DMS 273 treated with DMSO at 0.1 percent for 48 hours (cell line): ENCODE data around the gene FAAH.

ENCODE experiments used
- DNase-seq: peaks from one replicate; lab custom pipeline; 2025; lab: John Stamatoyannopoulos, UW

The FAAH gene

DNA sequence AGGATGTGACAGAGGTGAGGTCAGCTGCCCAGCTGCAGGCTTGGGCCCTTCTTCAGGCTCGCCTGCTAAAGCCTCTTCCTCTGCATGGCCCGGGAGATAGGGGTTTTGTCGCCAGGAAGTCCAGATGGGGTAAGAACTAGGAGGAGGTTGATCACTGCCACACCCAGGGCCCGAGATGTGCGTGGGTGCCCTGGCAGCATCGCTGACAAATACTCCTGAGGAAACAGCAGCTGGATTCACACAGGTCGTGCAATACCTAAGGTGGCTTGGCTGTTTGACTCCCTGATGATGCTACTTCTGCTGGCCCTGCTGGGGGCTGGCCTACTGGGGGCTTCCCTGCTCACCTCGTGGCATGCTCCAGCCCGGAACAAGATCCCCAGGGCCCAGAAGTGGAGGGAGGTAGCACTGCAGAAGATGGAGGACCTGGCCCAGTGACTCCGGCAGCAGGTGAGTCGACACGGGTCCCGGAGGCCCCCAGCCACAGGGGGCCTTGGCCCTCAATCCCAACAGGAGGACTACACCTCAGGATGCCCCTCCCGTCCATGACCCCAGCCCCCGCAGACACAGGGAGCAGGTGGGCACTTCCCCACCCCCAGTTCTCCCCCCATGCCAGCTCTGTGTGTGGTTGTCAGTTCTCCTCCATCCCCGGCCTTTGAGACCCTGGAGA is 29.6 kb downstream of the FAAH start:
- DNase-seq = no peak

DNA sequence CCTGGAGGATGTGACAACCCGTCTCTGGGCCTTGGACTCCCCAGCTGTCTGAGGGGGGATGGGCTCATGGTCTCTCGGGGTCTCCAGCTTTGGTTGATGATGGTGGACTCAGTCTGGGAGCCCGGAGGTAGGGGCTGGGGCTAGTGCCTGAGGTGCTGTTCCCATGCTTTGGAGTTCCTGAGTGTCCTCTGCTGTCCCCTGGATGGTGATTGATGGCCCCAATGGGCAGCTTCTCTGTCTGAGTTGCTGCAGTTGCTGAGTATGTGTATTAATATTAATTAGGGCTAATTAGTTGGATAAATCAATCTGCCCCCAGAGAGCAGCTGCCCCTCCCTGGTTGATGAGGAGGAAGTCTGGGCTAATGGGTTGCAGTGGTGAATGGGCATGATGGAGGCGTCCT is 30.6 kb downstream of the FAAH start:
- no peak for DNase-seq

DNA sequence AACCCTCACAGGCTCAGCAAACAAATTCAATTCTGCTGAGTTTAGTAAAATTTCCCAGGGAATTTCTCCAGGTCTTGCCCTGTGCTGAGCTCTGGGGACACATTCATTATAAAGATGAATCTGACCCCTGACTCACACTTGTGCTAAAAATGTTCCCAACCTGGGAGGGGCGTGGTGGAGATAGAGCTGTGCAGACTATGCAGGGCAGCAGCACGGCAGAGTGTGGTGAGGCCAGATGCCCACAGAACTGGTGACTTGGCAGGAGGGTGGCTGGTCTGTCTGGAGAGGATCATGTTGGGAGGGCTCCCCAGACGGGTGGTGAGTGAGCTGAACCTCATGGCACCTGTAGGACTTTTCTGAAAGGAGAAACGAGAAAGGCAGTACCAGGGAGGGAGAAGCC is 31.6 kb downstream of the FAAH start:
- DNase-seq = no peak

DNA sequence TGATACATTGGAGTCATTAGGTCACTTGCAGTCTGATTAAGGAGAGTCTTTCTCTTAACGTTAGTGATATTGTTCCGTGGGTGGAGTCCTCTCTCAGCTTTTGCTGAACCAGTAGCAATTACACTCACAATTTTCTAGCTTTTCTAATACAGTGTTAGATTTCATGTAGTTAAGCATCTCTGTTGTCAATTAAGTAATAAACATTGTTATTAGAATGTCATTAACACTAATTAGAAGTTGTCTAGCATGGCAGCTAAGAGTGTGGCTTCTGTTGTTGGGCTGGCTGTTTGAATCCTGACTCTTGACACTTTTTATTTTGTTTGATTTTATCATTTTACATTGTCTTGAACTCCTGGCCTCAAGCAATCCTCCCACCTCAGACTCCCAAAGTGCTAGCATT is 33.4 kb downstream of the FAAH start:
- DNase-seq = no peak

DNA sequence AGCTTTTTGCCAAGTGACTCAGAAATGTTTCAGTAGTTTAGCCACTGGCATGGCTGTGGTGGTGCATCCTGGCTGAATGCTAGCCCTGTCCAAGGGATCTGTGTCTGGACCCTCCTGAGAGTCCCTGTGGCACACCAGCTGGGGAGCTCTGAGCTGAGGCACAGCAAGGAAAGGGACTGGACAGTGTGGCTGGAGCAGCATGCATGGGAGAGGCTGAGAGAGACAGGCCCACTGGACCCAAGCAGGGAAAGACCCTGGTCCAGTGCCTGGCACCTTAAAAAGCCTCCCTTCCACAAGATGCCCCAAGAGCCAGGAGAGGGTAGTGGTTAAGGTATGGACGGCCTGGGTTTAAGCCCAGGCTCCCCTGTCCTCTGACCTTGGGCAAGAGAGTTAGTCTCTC is 35.3 kb downstream of the FAAH start:
- no peak for DNase-seq

DNA sequence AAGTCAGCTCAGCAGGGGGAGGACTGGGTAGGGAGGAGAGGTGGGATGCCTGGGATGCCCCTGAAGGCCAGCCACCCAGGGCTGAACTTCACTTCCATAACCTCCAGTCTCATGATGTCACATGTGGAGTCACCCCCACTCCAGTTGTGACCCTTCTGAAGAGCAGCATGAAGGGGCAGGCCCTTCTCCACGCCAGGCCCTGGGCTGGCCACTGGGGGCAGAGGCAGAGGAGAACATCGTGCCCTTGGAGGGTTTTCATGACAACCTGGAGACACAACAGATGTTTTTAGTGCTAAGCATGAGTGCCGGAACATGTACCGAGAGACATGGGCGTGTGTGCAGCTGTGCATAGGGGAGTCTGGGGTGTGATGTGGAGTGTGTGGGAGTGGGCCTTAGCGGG is 37.6 kb downstream of the FAAH start:
- DNase-seq = no peak

DNA sequence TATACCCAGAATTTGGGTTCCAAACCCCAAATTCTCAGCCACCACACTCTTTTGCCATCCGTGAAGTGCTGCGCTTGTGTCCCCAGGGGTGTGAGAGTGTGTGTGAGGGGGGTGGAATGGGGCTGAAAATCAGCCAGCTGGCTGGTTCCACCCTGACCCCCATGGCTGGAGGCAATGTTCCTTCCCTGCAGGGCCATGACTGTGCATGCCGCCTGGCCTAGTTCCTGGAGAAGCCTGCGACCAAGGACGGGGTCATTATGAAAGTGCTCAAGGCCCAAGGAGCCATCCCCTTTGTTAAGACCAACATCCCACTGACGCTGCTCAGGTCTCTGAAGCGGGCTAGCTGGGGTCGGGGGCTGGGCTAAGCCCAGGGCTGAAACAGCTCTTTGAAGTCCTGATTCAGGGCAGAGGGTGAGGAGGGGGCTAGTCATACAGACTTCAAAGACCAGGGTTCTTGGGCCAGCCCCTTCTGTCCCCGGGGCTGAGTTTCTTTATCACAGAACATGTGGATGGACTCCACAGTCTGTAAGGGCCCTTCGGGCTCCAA is 38.7 kb downstream of the FAAH start:
- DNase-seq = no peak

DNA sequence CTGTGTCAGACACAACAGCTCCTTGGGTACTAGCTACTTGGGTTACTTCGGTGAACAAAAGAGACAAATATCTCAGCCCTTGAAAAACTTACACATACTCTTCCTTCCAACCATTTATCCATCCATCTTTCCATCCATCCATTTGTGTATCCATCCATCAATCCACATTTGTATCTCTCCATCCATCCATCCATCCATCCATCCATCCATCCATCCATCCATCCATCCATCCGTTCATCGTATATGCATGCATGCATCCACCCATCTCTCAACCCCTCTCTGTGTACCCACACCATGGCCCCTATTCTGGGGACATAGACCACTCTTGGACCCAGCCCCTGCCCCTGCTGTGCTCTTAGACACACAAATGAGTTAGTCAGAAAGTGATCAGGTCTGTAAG is 40.2 kb downstream of the FAAH start:
- DNase-seq = no peak

DNA sequence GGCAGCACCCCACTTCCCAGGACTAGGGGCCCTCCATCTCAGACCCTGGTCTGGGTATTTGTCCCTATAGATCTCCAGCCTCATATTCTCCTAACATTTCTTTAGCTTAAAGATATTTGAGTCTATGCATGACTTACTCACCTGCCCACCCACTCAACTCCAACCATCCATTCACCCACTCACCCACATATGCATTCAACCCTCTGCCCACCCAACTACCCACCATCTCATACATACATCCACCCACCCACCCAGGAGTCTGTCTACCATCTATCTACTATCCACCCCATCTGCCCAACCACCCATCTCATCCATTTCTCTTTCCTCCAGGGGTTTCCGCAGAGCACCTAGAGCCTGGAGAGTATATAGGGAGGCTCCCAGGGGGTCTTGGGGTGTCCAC is 42.7 kb downstream of the FAAH start:
- no peak for DNase-seq

DNA sequence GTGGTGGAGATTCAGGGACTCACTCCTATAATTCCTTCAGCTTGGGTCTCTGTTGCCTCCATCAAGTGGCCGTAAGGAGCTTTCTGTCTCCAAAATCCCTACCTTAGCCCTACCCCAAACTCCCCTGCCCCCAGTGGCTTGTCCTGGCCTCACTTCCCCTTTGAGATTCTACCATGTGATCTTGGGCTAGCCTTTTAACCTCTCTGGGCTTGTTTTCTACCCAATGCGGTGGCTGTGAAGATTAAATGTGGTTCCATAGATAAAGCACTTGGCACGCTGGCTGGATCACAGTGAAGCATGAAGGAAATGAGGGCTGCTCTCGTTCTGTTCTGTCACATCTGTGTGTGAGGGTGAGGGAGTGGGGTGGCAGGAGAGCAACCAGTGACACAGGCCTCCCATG is 43.6 kb downstream of the FAAH start:
- no peak for DNase-seq

DNA sequence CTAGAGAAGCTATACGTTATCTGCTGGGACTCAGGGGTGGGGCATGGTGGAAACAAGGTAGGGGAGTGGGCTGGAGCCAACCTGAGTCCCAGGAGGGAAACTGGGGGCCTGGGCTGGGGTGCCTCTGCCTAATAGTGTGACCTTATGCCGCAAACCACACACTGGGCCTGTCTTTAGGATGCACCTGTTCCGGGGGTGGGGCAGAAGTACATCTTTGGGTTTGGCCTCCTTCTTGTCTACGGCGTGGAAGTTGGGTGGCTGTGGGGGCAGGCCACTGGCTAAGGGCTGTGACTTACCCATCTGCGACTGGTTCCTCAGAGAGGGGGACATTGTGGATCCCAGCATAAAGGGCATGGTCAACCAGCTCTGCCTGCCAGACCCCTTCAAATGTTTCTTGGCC is 44.2 kb downstream of the FAAH start:
- no peak for DNase-seq

DNA sequence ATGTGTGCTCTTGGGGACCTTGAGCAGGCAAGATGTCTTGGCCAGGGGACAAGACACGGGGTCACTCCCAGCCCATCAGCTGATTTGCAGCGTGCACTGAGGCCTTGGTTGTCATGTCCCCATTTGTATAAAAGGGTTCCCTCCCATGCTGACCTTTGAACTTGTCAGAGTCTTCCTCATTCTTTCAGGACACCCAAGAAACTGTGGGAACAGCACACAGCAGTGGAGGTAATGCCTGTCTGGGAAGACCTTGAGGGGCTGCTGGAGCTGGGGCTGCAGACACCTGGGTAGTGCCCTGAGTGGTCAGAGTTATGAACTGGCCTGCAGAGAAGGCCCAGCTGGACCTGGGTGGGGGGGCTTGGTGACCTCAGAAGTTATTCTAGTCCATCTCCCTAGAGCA is 46.4 kb downstream of the FAAH start:
- DNase-seq = no peak

DNA sequence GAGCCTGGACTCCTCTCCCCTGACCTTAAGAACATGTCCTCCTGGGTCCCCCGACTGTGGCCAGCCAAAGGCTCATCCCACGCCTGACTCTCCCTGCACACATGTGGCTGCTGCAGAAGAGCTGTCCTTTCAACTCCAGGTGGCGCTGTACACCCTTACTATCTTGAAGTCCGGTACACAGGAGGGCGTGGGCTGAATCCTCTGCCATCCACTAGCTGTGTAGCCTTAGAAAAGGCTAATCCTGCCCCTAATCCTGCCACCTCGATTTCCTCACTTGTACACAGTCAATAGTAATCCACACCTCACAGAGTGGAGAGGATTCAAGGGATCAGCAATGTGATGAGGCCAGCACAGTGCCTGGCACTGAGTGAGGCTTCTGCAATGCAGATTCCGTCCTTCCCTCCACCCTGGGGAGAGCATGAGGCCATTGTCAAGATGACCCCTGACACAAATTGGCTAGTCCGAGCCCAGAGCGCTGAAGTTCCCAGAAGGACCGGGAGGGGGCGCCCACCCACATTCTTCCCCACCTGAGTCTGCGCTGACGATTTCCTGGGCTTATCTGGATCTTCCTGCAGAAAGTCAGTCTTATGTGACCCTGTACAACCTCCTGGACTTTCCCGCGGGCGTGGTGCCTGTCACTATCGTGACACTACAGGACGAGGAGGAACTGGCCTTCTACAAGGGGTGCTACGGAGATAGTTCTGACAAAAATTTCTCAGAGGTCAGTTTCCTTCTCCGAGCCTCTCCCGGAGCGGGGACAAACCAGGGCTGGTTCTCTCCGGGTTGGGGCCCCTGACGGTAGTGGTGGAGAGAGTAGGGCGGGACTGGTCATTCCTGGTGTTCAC is 48.4 kb downstream of the FAAH start:
- DNase-seq = peak; percentile 73

DNA sequence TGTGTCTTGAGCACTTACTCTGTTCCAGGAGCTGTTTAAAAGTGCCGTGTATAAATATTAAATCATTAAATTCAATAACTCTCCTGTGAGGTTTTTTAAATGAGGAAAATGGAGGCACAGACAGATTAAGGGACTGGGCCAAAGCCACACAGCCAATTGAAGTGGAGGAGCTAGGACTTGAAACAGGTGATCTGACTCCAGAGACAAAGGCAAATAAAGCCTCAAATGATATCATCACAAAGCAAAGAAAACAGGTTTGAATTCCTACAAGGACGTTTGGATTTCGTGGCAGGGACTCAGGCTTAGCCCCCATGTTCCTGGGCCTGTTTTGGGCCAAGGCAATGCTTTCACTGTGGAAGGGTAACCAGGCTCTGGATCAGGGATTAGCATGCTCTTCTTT is 50.3 kb downstream of the FAAH start:
- no peak for DNase-seq

DNA sequence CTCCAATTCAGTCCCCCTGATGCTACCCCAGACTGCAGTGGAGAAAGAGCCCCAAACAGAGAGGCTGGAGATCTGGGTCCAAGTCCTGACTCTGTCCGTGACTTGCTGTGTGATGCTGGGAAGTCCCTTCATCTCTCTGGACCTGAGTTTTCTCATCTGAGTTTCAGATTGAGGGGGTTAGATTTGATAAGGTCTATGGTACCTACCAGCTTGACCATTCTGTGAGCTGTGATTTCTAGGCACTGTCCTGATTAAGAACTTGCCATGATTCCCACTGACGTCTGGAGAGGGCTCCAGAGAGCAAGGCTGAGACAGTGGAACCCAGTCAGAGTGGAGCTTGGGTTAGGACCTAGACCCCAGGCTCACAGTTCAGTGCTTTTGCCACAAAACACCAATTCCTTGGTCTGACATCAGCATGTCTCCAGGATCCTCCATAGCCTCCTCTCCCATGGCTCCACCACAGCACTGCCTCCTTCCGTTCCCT is 51.7 kb downstream of the FAAH start:
- DNase-seq = no peak

DNA sequence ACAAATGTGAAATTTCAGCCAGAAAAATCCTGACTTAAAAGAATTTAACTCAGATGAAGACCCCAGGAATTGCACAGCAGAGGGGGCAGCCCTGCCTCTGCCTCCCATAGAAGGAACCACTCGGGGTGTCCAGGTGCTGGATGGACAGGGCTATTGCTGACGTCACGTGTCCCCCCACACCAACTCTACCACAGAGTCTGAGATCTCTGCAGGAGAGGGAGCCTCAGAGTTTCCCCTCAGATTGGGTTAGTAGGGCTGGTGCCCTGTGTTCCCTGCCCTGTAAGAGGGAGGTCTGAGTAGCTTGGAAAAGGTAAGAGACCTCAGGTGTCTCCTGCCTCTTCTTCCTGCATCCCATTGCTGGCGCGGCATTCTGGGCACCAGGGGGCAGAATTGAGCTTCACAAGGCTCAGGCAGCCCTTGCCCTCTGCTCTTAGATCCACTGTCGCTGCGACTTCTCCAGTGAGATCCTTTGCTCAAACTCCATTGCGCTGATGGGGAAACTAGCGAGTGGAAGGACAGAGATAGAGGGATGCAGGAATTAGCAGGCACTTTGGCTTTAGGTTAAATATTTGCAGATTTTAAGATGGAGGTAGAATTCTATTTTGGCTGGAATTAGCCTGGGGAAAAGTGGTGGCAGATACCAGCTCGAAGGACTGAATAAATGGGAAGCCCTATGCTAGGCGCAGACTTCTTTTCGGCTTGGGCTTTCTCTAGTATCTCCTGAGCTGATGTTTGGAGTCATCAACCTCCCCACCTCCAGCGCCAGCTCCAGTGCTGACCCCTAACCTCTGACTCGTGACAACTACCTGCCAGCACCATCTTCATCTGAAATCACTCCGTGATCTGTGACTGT is 52.8 kb downstream of the FAAH start:
- peak; percentile 38 for DNase-seq

DNA sequence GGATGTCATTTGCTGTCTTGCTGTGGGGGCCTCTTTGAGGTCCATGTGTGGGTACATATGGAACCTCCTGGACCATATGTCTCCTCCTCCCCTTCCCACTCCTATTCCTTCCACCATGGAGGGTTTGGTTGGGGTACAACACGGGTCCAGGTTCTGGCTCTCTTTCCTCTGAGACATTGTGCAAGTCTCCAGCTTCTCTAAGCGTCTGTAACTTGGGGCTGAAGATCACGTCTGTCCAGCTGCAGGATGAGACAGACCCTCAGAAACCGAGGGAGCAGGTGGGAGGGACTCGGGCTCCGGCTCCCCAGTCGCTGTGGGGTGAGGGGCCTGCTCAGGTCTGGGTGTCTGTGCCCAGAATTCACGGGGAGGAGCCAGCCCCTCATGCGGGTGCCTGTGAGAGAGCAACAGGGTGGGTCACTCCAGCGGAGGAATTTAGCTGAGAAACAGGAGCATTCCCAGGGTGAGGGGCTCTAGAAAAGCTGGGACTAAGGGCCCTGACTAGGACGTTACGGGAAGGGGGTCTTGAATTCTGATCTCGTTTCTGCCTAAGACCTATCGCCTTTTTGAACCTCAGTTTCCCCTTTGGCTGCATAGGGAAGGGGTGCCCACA is 53.5 kb downstream of the FAAH start:
- DNase-seq = no peak

DNA sequence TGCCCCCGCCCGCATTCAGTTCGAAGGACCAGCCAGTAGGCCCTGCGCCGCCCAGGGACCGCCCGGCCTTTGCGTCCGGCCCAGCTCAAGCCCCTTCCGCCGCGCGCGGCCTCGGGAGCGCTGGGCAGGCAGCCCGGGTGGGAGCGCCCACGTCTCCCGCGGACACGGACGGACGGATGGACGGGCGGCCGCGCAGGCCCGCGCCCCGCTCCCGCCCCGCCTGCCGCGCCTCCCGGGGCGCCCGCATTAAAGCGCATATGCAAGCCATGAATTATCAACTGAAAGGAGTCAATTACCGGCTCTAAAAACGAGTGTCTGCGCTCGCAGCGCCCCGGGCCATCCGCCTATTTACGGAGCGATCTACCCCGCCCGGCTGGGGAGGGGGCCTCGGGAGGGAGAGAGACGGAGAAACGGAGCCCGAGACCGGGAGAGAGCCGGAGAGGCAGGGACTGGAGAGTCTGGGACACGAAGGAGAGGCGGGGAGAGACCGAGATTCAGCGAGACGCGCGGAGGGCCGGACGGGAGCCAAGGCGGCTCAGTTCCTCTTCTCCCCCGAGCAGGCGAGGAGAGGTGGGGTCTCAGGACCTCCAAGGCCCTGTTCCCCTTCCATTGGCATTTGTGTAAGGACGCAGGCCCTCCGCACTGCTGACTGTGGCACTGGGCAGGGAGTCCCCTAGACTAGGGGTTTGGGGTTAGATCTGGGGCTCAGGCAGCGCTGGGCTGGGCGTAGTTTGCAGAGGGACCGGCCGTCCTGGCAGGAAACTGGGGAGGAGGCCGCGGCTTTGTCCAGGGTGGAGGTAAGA is 54.2 kb downstream of the FAAH start:
- no peak for DNase-seq

DNA sequence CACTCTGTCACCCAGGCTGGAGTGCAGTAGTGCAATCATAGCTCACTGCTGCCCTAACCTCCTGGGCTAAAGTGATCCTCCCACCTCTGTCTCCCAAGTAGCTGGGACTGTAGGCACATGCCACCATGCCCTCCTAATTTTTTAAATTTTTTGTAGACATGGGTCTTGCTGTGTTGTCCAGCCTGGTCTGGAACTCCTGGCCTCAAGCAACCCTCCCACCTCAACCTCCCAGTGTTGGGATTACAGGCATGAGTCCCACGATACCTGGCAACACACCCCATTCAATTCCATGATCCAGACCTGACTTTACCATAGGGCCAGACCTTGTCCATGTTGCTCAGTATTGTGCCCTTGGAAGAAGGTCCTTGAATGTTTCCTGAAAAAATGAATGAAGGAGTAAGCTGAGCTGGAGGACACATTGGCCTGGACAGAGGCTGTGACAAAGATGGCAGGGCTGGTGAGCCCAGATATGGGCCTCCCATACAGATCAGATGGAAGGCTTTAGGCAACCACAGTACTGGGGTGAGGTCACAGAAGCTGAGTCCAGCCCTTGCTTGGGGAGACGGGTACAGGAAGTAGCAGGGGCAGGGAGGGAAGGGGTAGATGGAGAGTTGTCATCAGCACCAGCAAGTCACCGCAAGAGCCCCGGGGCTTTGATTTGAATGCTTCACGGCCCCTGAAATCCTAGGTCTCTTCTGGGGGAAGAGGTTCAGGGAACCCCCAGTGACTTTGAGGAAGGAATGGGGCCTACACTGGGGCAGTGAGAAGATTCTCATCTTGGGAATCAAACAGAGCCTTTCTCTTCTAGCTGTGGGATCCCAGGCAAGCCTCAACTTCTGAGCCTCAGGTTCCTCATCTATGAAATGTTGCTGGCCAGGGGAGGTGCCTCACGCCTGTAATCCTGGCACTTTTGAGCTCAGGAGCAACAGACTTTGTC is 55.4 kb downstream of the FAAH start:
- no peak for DNase-seq

DNA sequence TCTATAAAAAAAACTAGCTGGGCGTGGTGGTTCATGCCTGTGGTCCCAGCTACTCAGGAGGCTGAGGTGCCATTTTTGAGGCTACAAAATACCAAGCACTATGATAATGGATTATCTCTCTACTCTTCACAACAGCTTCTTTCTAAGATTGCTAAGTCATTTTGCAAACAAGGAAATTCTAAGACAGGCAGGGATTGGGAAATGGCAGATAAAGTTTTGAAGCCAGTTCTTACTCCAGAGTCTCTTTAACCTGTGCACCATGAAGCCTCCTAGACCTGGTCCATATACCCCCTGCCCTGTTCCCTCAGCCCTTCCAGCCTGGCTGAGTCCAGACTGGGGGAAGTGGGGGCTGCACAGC is 56.0 kb downstream of the FAAH start:
- DNase-seq = no peak
